H1 (cell line): ENCODE results near the gene CD59. TPM values are rescaled to one million over a fixed set of nuclear protein-coding genes. Genes with fewer than 3 reads are reported as not detected.

Source experiments
- CTCF ChIA-PET: fragments of 300-600 bp; sonication (Branson Sonifier 250); formaldehyde crosslinking; loops from one replicate; lab custom pipeline; 2021; ENCODE audit not compliant: partially characterized antibody; lab: Charles Lee
- POLR2A ChIA-PET: fragments of 300-600 bp; sonication (Branson Sonifier 250); formaldehyde crosslinking; loops from one replicate; lab custom pipeline; 2021; ENCODE audit warnings: inconsistent platforms; ENCODE audit not compliant: partially characterized antibody; lab: Charles Lee
- DNase-seq, 2 experiments: peaks; one replicate each; pipeline versions ENCODE4 v3.0.0 to v3.0.0-alpha.2; 2010 to 2022; ENCODE audit warnings: low spot score in 2 of 2, low read depth in 1 of 2, mixed read lengths in 1 of 2
- FAIRE-seq: peaks from 2 replicates; lab custom pipeline; 2011; peaks lifted over from hg19 to GRCh38; lab: Jason Lieb, UNC
- H2AFZ ChIP-seq: 2 replicates; pipeline ENCODE4 v1.8.1; 2012; ENCODE audit warnings: low read length, inconsistent platforms
- H2AK5ac ChIP-seq: 2 replicates; pipeline ENCODE4 v1.6.1; 2013; ENCODE audit warnings: low read depth, low read length
- H2BK120ac ChIP-seq: replicated peaks from 2 replicates; pipeline ENCODE3; 2013; ENCODE audit warnings: low read depth, low read length, inconsistent platforms
- H2BK12ac ChIP-seq: 2 replicates; pipeline ENCODE4 v1.6.1; 2013; ENCODE audit warnings: low read depth, low read length
- H2BK15ac ChIP-seq: 2 replicates; pipeline ENCODE4 v1.6.1; 2013; ENCODE audit warnings: low read length
- H2BK20ac ChIP-seq: 2 replicates; pipeline ENCODE4 v1.6.1; 2013; ENCODE audit warnings: low read length
- H2BK5ac ChIP-seq: 2 replicates; pipeline ENCODE4 v1.6.1; 2013; ENCODE audit warnings: low read depth, low read length
- H3K14ac ChIP-seq: 2 replicates; pipeline ENCODE4 v1.6.1; 2013; ENCODE audit warnings: inconsistent platforms; ENCODE audit not compliant: insufficient read length
- H3K18ac ChIP-seq: 2 replicates; pipeline ENCODE4 v1.6.1; 2013; ENCODE audit warnings: low read length; ENCODE audit errors: extremely low read depth
- H3K23ac ChIP-seq: 2 replicates; pipeline ENCODE4 v1.6.1; 2013; ENCODE audit warnings: inconsistent platforms; ENCODE audit not compliant: insufficient read length
- H3K23me2 ChIP-seq: 2 replicates; pipeline ENCODE4 v1.6.1; 2013; ENCODE audit warnings: low read depth, low read length
- H3K27ac ChIP-seq: 2 replicates; pipeline ENCODE4 v1.6.1; 2011; ENCODE audit warnings: low read depth, low read length, inconsistent platforms
- H3K27me3 ChIP-seq, 4 experiments: replicated peaks in 1 of 4; 1 replicate in 1 of 4; 2 replicates in 3 of 4; pipeline versions ENCODE4 v1.6.1 to v1.8.1; 2011 to 2013; ENCODE audit warnings: low read length in 3 of 4, mild to moderate bottlenecking in 3 of 4, inconsistent platforms in 2 of 4, mixed read lengths in 2 of 4, moderate library complexity in 1 of 4; ENCODE audit not compliant: control insufficient read depth in 3 of 4, insufficient read depth in 3 of 4; ENCODE audit errors: extremely low read depth in 1 of 4
- H3K36me3 ChIP-seq, 4 experiments: 2 replicates each; pipeline versions ENCODE4 v1.6.1 to v1.8.1; 2011 to 2013; ENCODE audit warnings: mild to moderate bottlenecking in 4 of 4, low read length in 3 of 4, moderate library complexity in 2 of 4, control low read depth in 1 of 4, inconsistent platforms in 1 of 4; ENCODE audit not compliant: insufficient read depth in 4 of 4, control insufficient read depth in 2 of 4
- H3K4ac ChIP-seq: replicated peaks from 2 replicates; pipeline ENCODE3; 2013; ENCODE audit warnings: low read length, low read depth, mixed read lengths, inconsistent platforms; ENCODE audit not compliant: insufficient read length
- H3K4me1 ChIP-seq, 4 experiments: replicated peaks in 1 of 4; 1 replicate in 1 of 4; 2 replicates in 3 of 4; pipeline versions ENCODE4 v1.6.1 to v1.8.1; 2011 to 2013; ENCODE audit warnings: low read length in 3 of 4, inconsistent platforms in 2 of 4, mixed read lengths in 1 of 4; ENCODE audit not compliant: insufficient read depth in 4 of 4, control insufficient read depth in 3 of 4
- H3K4me2 ChIP-seq, 2 experiments: 2 replicates each; pipeline versions ENCODE4 v1.6.1 to v1.8.1; 2011 to 2013; ENCODE audit warnings: low read depth in 2 of 2, low read length in 2 of 2, control low read depth in 1 of 2, inconsistent platforms in 1 of 2, mild to moderate bottlenecking in 1 of 2; ENCODE audit not compliant: insufficient read depth in 1 of 2
- H3K4me3 ChIP-seq, 4 experiments: fragments of 200-600, 300-600 bp in 1 of 4; sonication (generic), shearing (Covaris generic), sonication (Bioruptor Twin) in 1 of 4; 2 replicates each; pipeline versions ENCODE4 v1.5.1 to v1.8.1; 2011 to 2016; ENCODE audit warnings: low read length in 4 of 4, low read depth in 3 of 4, control low read depth in 2 of 4, inconsistent platforms in 2 of 4, mild to moderate bottlenecking in 2 of 4, mixed read lengths in 1 of 4, moderate library complexity in 1 of 4; ENCODE audit not compliant: insufficient read depth in 2 of 4; ENCODE audit errors: extremely low read depth in 1 of 4
- H3K56ac ChIP-seq: replicated peaks from 2 replicates; pipeline ENCODE3; 2013; ENCODE audit warnings: low read depth, mild to moderate bottlenecking, mixed read lengths, low read length, inconsistent platforms; ENCODE audit not compliant: insufficient read length
- H3K79me1 ChIP-seq: 2 replicates; pipeline ENCODE4 v1.6.1; 2013; ENCODE audit warnings: low read depth, low read length, control low read depth
- H3K79me2 ChIP-seq, 2 experiments: 2 replicates each; pipeline versions ENCODE4 v1.6.1 to v1.8.1; 2012 to 2013; ENCODE audit warnings: low read length in 2 of 2, mild to moderate bottlenecking in 2 of 2, inconsistent platforms in 1 of 2; ENCODE audit not compliant: insufficient read depth in 2 of 2, control insufficient read depth in 1 of 2
- H3K9ac ChIP-seq, 4 experiments: replicated peaks in 1 of 4; 1 replicate in 1 of 4; 2 replicates in 3 of 4; pipeline versions ENCODE4 v1.6.1 to v1.8.1; 2011 to 2013; ENCODE audit warnings: low read depth in 3 of 4, low read length in 3 of 4, control low read depth in 2 of 4, mild to moderate bottlenecking in 2 of 4, moderate library complexity in 2 of 4, inconsistent platforms in 1 of 4; ENCODE audit errors: extremely low read depth in 1 of 4
- H3K9me3 ChIP-seq, 2 experiments: 2 replicates each; pipeline versions ENCODE4 v1.6.1 to v1.8.1; 2012 to 2013; ENCODE audit warnings: mild to moderate bottlenecking in 2 of 2, moderate library complexity in 2 of 2, control low read depth in 1 of 2, inconsistent platforms in 1 of 2, low read depth in 1 of 2, low read length in 1 of 2, mixed read lengths in 1 of 2; ENCODE audit not compliant: insufficient read depth in 2 of 2
- H4K20me1 ChIP-seq, 2 experiments: replicated peaks in 1 of 2; 2 replicates each; pipeline versions ENCODE3 to v1.8.1; 2011 to 2013; ENCODE audit warnings: inconsistent platforms in 2 of 2, low read length in 2 of 2, mild to moderate bottlenecking in 1 of 2; ENCODE audit not compliant: insufficient read depth in 2 of 2, control insufficient read depth in 1 of 2
- H4K5ac ChIP-seq: 2 replicates; pipeline ENCODE4 v1.6.1; 2013; ENCODE audit warnings: low read length, low read depth, mixed read lengths, inconsistent platforms; ENCODE audit not compliant: insufficient read length
- H4K8ac ChIP-seq: 2 replicates; pipeline ENCODE4 v1.8.0; 2013; ENCODE audit warnings: mild to moderate bottlenecking, moderate library complexity, low read length, inconsistent platforms; ENCODE audit not compliant: insufficient read depth; ENCODE audit errors: extremely low read depth
- H4K91ac ChIP-seq: replicated peaks from 2 replicates; pipeline ENCODE3; 2013; ENCODE audit warnings: low read length, mixed read lengths, inconsistent platforms; ENCODE audit not compliant: insufficient read length
- CHD1 ChIP-seq: IDR thresholded peaks from 2 replicates; pipeline ENCODE4 v1.6.1; 2012; ENCODE audit warnings: low read depth, low read length, improper control_type of control experiment
- WGBS, 2 experiments: shearing (Covaris generic) in 1 of 2; methylation state at CpG; one replicate each; pipeline versions ENCODE4 v1.1.6 to v1.1.7; 2013 to 2015; ENCODE audit warnings: low lambda C conversion rate in 2 of 2, mixed read lengths in 2 of 2, inconsistent platforms in 1 of 2, low coverage in 1 of 2, missing lambda C conversion rate in 1 of 2; ENCODE audit not compliant: insufficient replicate concordance in 2 of 2, insufficient coverage in 1 of 2, insufficient read length in 1 of 2; ENCODE audit errors: extremely low coverage in 1 of 2, missing lambda C conversion rate in 1 of 2; 5-methylcytosine and 5-hydroxymethylcytosine counted together
- polyA plus RNA-seq, 7 experiments: library from polyadenylated mRNA; depleted of rRNA in 3 of 7; stranded (reverse) in 5 of 7; unstranded in 2 of 7; fragments of >200 nt in 5 of 7; fragments of 200-250 nt in 2 of 7; gene quantifications; 1 replicate in 5 of 7; 2 replicates in 1 of 7; 4 replicates in 1 of 7; pipeline versions ENCODE4 v1.2.1 to v1.2.3, GENCODE V29; 2011 to 2013; ENCODE audit warnings: missing spikeins in 2 of 7, mixed read lengths in 2 of 7
- total RNA-seq: library from RNA; stranded (reverse); fragmentation: NEBNext Ultra II Directional; extraction: Animal tissue kit (Norgen Biotek cat#: 25700); gene quantifications from 2 replicates; pipeline ENCODE4 v1.2.1, GENCODE V29; 2021

Gene CD59
- total and polyA plus RNA-seq, 2 of the 8 experiments (the other 6 are each of a cell fraction or from before 2014, with no cell fraction given) = 63.1 to 90.3 TPM

DNA sequence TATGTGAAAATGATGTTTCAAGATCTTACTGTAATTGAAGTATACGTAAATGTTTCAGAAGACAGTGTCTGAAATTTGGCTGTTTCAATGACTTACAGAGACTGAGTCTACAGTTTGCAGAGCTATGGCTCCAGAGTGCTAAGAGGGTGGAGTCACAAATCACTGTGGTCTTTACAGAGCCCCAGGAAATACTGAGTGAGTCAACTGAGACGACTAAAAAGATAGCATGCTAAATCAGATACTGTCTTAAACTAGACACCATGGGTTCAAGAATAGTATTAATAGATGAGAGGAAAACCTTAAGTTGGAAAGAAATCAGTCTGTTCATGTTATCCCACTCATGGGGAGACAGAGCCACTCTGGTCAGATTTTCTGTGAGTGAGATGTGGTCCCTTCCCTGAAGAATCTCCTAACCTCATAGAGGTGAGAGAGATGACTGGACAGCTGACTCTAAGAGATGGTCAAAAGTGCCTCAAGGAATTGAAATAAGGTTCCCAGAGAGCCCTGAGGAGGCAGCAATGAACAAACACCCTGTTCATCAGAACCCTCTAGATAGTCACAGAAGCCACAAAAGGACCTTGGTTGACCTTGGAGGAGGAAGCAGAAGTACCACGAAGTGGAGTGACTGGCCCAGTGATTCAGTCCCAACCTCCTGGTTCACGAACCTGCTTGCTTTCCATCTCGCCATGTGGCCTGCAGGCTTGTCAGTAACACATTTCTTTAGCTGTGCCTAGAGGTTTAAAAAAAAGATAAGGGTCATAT lies 65.8 kb downstream of the CD59 start:
- H3K14ac ChIP-seq = no peak overlapping the region
- no peak overlapping the region for H3K4me3 ChIP-seq
- no peak overlapping the region for H4K5ac ChIP-seq
- H3K27me3 ChIP-seq = no peaks in the 10 kb centered on the region; a peak in 1 of 7 replicates
- H3K56ac ChIP-seq = no peak overlapping the region
- H2AK5ac ChIP-seq = no peak overlapping the region
- ChIA-PET CTCF (interaction anchor here (0.6 kb wide), 1 partner anchor 323 kb away, joined by 4 read pairs; no protein-coding TSS in a partner anchor), POLR2A (interaction anchor here (0.6 kb wide), 1 partner anchor 150 kb away, joined by 4 read pairs; no protein-coding TSS in a partner anchor)
- no peaks in the 10 kb centered on the region for H4K20me1 ChIP-seq
- H3K23me2 ChIP-seq = no peaks in the 10 kb centered on the region
- H3K4ac ChIP-seq = no peak overlapping the region
- no peak overlapping the region for H2AFZ ChIP-seq
- H2BK15ac ChIP-seq = no peak overlapping the region
- H2BK20ac ChIP-seq = no peak overlapping the region
- no peaks in the 10 kb centered on the region for H3K36me3 ChIP-seq
- H3K23ac ChIP-seq = no peak overlapping the region
- no peak overlapping the region for H4K8ac ChIP-seq
- peaks cover 0 to 18% (median 14%) of the 10 kb centered on the region in 4 experiments; a peak in 6 of 7 replicates for H3K4me1 ChIP-seq
- no peak overlapping the region for H3K18ac ChIP-seq
- no peak overlapping the region for H2BK5ac ChIP-seq
- H3K9me3 ChIP-seq = no peaks in the 10 kb centered on the region
- H3K4me2 ChIP-seq = no peak overlapping the region
- no peaks in the 10 kb centered on the region for H3K79me1 ChIP-seq
- no peak overlapping the region for H4K91ac ChIP-seq
- no peaks in the 10 kb centered on the region for H3K79me2 ChIP-seq
- TF ChIP-seq CHD1 = no peak
- TF ChIP-seq, all 59 proteins: peak for 0
- Histone ChIP-seq H3K27ac (no peak overlapping the region), H2BK120ac (no peak overlapping the region), H2BK12ac (no peak overlapping the region), H3K9ac (no peak overlapping the region)
- FAIRE-seq (no peak), DNase-seq (no peak)
- 88% methylated on average over 5 of the region's 5 CpGs; no CpG with 5 or more reads in 1 of the 2 experiments for WGBS, 2 experiments
